Mesenteric fat pad (tissue), 1 donor: ENCODE results near the gene TUBG1. TPM values are rescaled to one million over a fixed set of nuclear protein-coding genes. Genes with fewer than 3 reads are reported as not detected.

ENCODE experiments used
- total RNA-seq: library from RNA; stranded (reverse); fragmentation: NEBNext Ultra II Directional; extraction: Animal tissue kit (Norgen Biotek cat#: 25700); gene quantifications from one replicate; pipeline ENCODE4 v1.2.1, GENCODE V29; 2021
- donor health status: DM: yes; HTN: yes; CAD: no.

TUBG1 gene
- total RNA-seq, 1 donor from 2014 or later = 45.2 TPM

Other genes starting within 250 kb of the TUBG1 start
- 353 TPM for gene STAT3, start 221.2 kb upstream of the TUBG1 start, total RNA-seq
- 681 TPM for gene CAVIN1, start 186.4 kb upstream of the TUBG1 start, total RNA-seq
- 84.1 TPM for gene ATP6V0A1, start 150.8 kb upstream of the TUBG1 start, total RNA-seq
- 58.7 TPM for gene NAGLU, start 73.4 kb upstream of the TUBG1 start, total RNA-seq
- gene HSD17B1, start 56.8 kb upstream of the TUBG1 start, total RNA-seq = 3.2 TPM
- 57.3 TPM for gene COASY, start 47.5 kb upstream of the TUBG1 start, total RNA-seq
- gene MLX, start 42.6 kb upstream of the TUBG1 start, total RNA-seq = 50.6 TPM
- gene PSMC3IP, start 32.0 kb upstream of the TUBG1 start, total RNA-seq = 2.2 TPM
- 63.9 TPM for gene RETREG3, start 309 bp upstream of the TUBG1 start, total RNA-seq
- gene TUBG2, start 49.6 kb downstream of the TUBG1 start, total RNA-seq = 17.6 TPM
- 16.8 TPM for gene PLEKHH3, start 67.3 kb downstream of the TUBG1 start, total RNA-seq
- 1.2 TPM for gene CCR10, start 72.2 kb downstream of the TUBG1 start, total RNA-seq
- 3.7 TPM for gene CNTNAP1, start 72.8 kb downstream of the TUBG1 start, total RNA-seq
- gene EZH1, start 135.4 kb downstream of the TUBG1 start, total RNA-seq = 50.5 TPM
- gene RAMP2, start 151.5 kb downstream of the TUBG1 start, total RNA-seq = 58.2 TPM
- 41.1 TPM for gene VPS25, start 163.8 kb downstream of the TUBG1 start, total RNA-seq
- not detected for gene WNK4, start 170.9 kb downstream of the TUBG1 start, total RNA-seq
- 56.7 TPM for gene COA3, start 189.0 kb downstream of the TUBG1 start, total RNA-seq
- not detected for gene CNTD1, start 189.2 kb downstream of the TUBG1 start, total RNA-seq
- gene BECN1, start 214.6 kb downstream of the TUBG1 start, total RNA-seq = 82.0 TPM
- 144 TPM for gene PSME3, start 223.7 kb downstream of the TUBG1 start, total RNA-seq
- 10.5 TPM for gene AOC2, start 234.9 kb downstream of the TUBG1 start, total RNA-seq
- 528 TPM for gene AOC3, start 241.5 kb downstream of the TUBG1 start, total RNA-seq